ENCODE results near the gene MMRN2. TPM values are rescaled to one million over a fixed set of nuclear protein-coding genes. Genes with fewer than 3 reads are reported as not detected.

The MMRN2 gene
- polyA plus RNA-seq, 1 donor from 2014 or later: 0.15 TPM

DNA sequence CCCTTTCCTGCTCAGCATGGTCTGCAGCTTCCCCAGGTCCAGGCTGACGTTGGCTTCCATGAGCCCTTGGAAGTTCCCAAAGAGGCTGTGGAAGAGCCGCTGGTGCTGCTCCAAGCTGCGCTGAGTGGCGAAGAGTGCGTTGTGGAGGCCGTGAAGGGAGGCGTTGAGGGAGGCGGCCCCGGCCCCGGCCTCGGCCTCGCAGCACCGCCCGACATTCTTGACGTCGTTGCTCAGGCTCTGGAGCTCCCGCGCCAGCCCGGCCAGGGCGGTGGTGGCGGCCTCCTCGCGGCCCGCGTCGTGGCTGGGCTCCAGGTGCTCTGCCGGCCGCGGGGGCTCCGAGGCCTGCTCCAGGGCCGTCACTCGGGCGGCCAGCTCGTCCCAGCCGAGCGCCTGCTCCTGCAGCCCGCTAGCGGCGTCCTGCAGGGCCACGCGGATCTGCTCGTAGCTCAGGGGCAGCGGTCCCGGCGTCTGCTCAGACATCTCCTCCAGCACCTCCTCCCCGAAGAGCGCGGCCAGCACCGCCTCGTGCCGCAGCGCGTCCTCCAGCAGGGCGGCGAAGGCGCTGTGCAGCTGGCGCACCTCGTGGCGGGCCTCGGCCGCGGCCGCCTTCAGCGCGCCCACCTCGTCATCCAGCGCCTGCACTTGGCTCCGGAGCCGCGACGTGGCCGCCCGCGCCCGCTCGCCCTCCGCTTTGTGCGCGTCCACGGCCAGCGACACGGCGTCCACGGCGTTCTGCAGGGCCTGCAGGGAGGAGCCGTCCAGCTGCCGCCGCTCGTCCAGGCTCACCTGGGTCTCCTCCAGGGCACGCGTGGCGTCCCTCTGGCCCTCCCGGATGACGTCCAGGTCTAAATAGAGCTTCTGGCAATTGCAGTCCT is 14.7 kb downstream of the MMRN2 start:
- H3K9me2 ChIP-seq (ENCODE audit: insufficient read depth, low read length): no peaks in the 10 kb centered on the region
- H3K79me2 ChIP-seq (replicated peaks; ENCODE audit: insufficient read depth, low read length): no peaks in the 10 kb centered on the region
- no peak overlapping the region for H2AFZ ChIP-seq (ENCODE audit: low read depth, low read length)
- no peaks in the 10 kb centered on the region for H3K36me3 ChIP-seq (ENCODE audit: insufficient read depth, low read length)
- H3K9ac ChIP-seq (ENCODE audit: low read length): no peak overlapping the region
- no peaks in the 10 kb centered on the region for H3F3A ChIP-seq (ENCODE audit: insufficient read depth, low read length, poor library complexity, severe bottlenecking)
- no peaks in the 10 kb centered on the region for H3K9me3 ChIP-seq (ENCODE audit: low read length)
- H4K20me1 ChIP-seq (ENCODE audit: insufficient read depth): no peaks in the 10 kb centered on the region
- no peak overlapping the region for H3K4me2 ChIP-seq (ENCODE audit: low read length)
- H3K27ac ChIP-seq (ENCODE audit: low read length): no peak overlapping the region
- H3K27me3 ChIP-seq (ENCODE audit: insufficient read depth, low read depth, low read length): no peaks in the 10 kb centered on the region
- TF ChIP-seq EZH2 (IDR thresholded peaks at IDR 0.05; ENCODE audit: borderline replicate concordance, insufficient read depth, low read length, poor library complexity, severe bottlenecking) (no peak), MXI1 (conservative IDR thresholded peaks at IDR 0.05; ENCODE audit: poor library complexity, severe bottlenecking) (no peak), RAD21 (conservative IDR thresholded peaks at IDR 0.05) (no peak), EP300 (conservative IDR thresholded peaks at IDR 0.05; ENCODE audit: poor library complexity, severe bottlenecking) (no peak), POLR2AphosphoS5 (IDR thresholded peaks at IDR 0.05) (no peak), SMC3 (conservative IDR thresholded peaks at IDR 0.05; ENCODE audit: poor library complexity) (no peak), TAF1 (IDR thresholded peaks at IDR 0.05; ENCODE audit: low read depth) (no peak)
- TF ChIP-seq, protein P1, sequence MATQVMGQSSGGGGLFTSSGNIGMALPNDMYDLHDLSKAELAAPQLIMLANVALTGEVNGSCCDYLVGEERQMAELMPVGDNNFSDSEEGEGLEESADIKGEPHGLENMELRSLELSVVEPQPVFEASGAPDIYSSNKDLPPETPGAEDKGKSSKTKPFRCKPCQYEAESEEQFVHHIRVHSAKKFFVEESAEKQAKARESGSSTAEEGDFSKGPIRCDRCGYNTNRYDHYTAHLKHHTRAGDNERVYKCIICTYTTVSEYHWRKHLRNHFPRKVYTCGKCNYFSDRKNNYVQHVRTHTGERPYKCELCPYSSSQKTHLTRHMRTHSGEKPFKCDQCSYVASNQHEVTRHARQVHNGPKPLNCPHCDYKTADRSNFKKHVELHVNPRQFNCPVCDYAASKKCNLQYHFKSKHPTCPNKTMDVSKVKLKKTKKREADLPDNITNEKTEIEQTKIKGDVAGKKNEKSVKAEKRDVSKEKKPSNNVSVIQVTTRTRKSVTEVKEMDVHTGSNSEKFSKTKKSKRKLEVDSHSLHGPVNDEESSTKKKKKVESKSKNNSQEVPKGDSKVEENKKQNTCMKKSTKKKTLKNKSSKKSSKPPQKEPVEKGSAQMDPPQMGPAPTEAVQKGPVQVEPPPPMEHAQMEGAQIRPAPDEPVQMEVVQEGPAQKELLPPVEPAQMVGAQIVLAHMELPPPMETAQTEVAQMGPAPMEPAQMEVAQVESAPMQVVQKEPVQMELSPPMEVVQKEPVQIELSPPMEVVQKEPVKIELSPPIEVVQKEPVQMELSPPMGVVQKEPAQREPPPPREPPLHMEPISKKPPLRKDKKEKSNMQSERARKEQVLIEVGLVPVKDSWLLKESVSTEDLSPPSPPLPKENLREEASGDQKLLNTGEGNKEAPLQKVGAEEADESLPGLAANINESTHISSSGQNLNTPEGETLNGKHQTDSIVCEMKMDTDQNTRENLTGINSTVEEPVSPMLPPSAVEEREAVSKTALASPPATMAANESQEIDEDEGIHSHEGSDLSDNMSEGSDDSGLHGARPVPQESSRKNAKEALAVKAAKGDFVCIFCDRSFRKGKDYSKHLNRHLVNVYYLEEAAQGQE (IDR thresholded peaks at IDR 0.05; ENCODE audit: borderline replicate concordance): no peak
- TF ChIP-seq, protein P2, sequence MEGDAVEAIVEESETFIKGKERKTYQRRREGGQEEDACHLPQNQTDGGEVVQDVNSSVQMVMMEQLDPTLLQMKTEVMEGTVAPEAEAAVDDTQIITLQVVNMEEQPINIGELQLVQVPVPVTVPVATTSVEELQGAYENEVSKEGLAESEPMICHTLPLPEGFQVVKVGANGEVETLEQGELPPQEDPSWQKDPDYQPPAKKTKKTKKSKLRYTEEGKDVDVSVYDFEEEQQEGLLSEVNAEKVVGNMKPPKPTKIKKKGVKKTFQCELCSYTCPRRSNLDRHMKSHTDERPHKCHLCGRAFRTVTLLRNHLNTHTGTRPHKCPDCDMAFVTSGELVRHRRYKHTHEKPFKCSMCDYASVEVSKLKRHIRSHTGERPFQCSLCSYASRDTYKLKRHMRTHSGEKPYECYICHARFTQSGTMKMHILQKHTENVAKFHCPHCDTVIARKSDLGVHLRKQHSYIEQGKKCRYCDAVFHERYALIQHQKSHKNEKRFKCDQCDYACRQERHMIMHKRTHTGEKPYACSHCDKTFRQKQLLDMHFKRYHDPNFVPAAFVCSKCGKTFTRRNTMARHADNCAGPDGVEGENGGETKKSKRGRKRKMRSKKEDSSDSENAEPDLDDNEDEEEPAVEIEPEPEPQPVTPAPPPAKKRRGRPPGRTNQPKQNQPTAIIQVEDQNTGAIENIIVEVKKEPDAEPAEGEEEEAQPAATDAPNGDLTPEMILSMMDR (IDR thresholded peaks at IDR 0.05; ENCODE audit: poor library complexity, severe bottlenecking): no peak
- no peak overlapping the region for H3K4me3 ChIP-seq (ENCODE audit: low read length)

DNA sequence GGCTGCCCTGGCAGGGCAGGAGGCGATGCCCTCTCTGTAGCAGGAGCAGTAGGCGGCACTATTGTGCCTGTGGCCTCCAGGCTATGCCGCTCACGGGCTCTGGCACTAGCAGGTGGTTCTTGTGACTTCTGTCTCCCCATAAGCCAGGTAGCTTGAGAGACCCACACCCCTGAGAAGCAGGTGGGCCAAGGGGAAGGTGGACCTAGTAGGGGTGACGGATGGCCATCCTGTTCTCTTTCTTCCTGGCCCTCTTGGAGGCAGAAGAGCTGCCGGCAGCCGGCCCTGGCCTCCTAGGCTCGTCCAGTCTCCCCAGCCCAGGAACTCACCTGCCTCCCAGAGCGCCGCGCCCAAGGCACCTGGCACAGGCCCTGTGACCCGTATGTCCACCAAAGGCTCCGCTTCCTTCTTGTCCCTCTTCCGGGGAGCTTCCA is 15.4 kb downstream of the MMRN2 start:
- H3K9me3 ChIP-seq (ENCODE audit: low read length): no peaks in the 10 kb centered on the region
- H3K27ac ChIP-seq (ENCODE audit: low read length): no peak overlapping the region
- no peak overlapping the region for H2AFZ ChIP-seq (ENCODE audit: low read depth, low read length)
- H3K9ac ChIP-seq (ENCODE audit: low read length): no peak overlapping the region
- H4K20me1 ChIP-seq (ENCODE audit: insufficient read depth): no peaks in the 10 kb centered on the region
- no peaks in the 10 kb centered on the region for H3K27me3 ChIP-seq (ENCODE audit: insufficient read depth, low read depth, low read length)
- TF ChIP-seq, protein P1 (IDR thresholded peaks at IDR 0.05; ENCODE audit: borderline replicate concordance): no peak
- TF ChIP-seq EZH2 (IDR thresholded peaks at IDR 0.05; ENCODE audit: borderline replicate concordance, insufficient read depth, low read length, poor library complexity, severe bottlenecking) (no peak), RAD21 (conservative IDR thresholded peaks at IDR 0.05) (no peak), SMC3 (conservative IDR thresholded peaks at IDR 0.05; ENCODE audit: poor library complexity) (no peak), POLR2AphosphoS5 (IDR thresholded peaks at IDR 0.05) (no peak), MXI1 (conservative IDR thresholded peaks at IDR 0.05; ENCODE audit: poor library complexity, severe bottlenecking) (no peak), TAF1 (IDR thresholded peaks at IDR 0.05; ENCODE audit: low read depth) (no peak), EP300 (conservative IDR thresholded peaks at IDR 0.05; ENCODE audit: poor library complexity, severe bottlenecking) (no peak)
- TF ChIP-seq, protein P2 (IDR thresholded peaks at IDR 0.05; ENCODE audit: poor library complexity, severe bottlenecking): no peak
- no peaks in the 10 kb centered on the region for H3K9me2 ChIP-seq (ENCODE audit: insufficient read depth, low read length)
- no peak overlapping the region for H3K4me2 ChIP-seq (ENCODE audit: low read length)
- H3K36me3 ChIP-seq (ENCODE audit: insufficient read depth, low read length): no peaks in the 10 kb centered on the region
- H3K79me2 ChIP-seq (replicated peaks; ENCODE audit: insufficient read depth, low read length): no peaks in the 10 kb centered on the region
- no peaks in the 10 kb centered on the region for H3F3A ChIP-seq (ENCODE audit: insufficient read depth, low read length, poor library complexity, severe bottlenecking)
- no peak overlapping the region for H3K4me3 ChIP-seq (ENCODE audit: low read length)
